Activated CD4-positive, alpha-beta T cell treated with anti-CD3 and anti-CD28 coated beads, Interleukin-2, amount 50 U/mL, for 4 hours (primary cell): ENCODE measurements around the gene TCAF1.
"Not testable (repeated sequence)": the region's sequence is repeated elsewhere in the genome, so short reads cannot be mapped to it uniquely, and the experiment has no call there.

ENCODE experiments used
- DNase-seq, 2 experiments: peaks; one replicate each; pipeline ENCODE4 v3.0.0-alpha.2; 2020

TCAF1 gene

GRCh38 chr7:143901332-143901667, 676 bp downstream of the TCAF1 start:
- peak in 1 of 2 experiments; percentile 25 for DNase-seq

GRCh38 chr7:143900230-143900766, 1.7 kb downstream of the TCAF1 start:
- DNase-seq: no peak

GRCh38 chr7:143898810-143899209, 3.2 kb downstream of the TCAF1 start:
- DNase-seq: no peak

GRCh38 chr7:143896667-143897066, 5.3 kb downstream of the TCAF1 start:
- no peak for DNase-seq

GRCh38 chr7:143892527-143893300, 9.3 kb downstream of the TCAF1 start:
- DNase-seq: no peak

- DNase-seq: no peak
These were observed 10.5 kb downstream of the TCAF1 start for GRCh38 chr7:143891457-143891856.

- DNase-seq: no peak
These were observed 11.4 kb downstream of the TCAF1 start for GRCh38 chr7:143890558-143890957.

GRCh38 chr7:143889068-143889467, 12.9 kb downstream of the TCAF1 start:
- no peak for DNase-seq

GRCh38 chr7:143886826-143887477, 15.0 kb downstream of the TCAF1 start:
- DNase-seq: no peak

GRCh38 chr7:143885951-143886350, 16.0 kb downstream of the TCAF1 start:
- no peak for DNase-seq

GRCh38 chr7:143884969-143885559, 16.9 kb downstream of the TCAF1 start:
- no peak for DNase-seq

GRCh38 chr7:143884241-143884968, 17.6 kb downstream of the TCAF1 start:
- DNase-seq: no peak

- DNase-seq: no peak
These were observed 19.3 kb downstream of the TCAF1 start for GRCh38 chr7:143882604-143883078.

GRCh38 chr7:143882020-143882603, 19.9 kb downstream of the TCAF1 start:
- DNase-seq: no peak

- no peak for DNase-seq
These were observed 23.1 kb downstream of the TCAF1 start for GRCh38 chr7:143878884-143879283.

GRCh38 chr7:143877098-143877497, 24.9 kb downstream of the TCAF1 start:
- DNase-seq: no peak

- no peak for DNase-seq
These were observed 25.8 kb downstream of the TCAF1 start for GRCh38 chr7:143876218-143876617.

- DNase-seq: not testable (repeated sequence)
These were observed 28.7 kb downstream of the TCAF1 start for GRCh38 chr7:143873242-143873641.

GRCh38 chr7:143871534-143871933, 30.4 kb downstream of the TCAF1 start:
- DNase-seq: not testable (repeated sequence)

- DNase-seq: not testable (repeated sequence)
These were observed 44.0 kb downstream of the TCAF1 start for GRCh38 chr7:143857994-143858393.

- DNase-seq: not testable (repeated sequence)
These were observed 46.5 kb downstream of the TCAF1 start for GRCh38 chr7:143855443-143855842.

GRCh38 chr7:143850682-143851081, 51.3 kb downstream of the TCAF1 start:
- DNase-seq: no peak
